ENCODE data around the gene ARHGAP1. TPM values are rescaled to one million over a fixed set of nuclear protein-coding genes. Genes with fewer than 3 reads are reported as not detected.
"Not testable (repeated sequence)": the region's sequence is repeated elsewhere in the genome, so short reads cannot be mapped to it uniquely, and the experiment has no call there.

ARHGAP1 gene
- total RNA-seq, 2 donors from 2014 or later, result 106 to 159 TPM

DNA sequence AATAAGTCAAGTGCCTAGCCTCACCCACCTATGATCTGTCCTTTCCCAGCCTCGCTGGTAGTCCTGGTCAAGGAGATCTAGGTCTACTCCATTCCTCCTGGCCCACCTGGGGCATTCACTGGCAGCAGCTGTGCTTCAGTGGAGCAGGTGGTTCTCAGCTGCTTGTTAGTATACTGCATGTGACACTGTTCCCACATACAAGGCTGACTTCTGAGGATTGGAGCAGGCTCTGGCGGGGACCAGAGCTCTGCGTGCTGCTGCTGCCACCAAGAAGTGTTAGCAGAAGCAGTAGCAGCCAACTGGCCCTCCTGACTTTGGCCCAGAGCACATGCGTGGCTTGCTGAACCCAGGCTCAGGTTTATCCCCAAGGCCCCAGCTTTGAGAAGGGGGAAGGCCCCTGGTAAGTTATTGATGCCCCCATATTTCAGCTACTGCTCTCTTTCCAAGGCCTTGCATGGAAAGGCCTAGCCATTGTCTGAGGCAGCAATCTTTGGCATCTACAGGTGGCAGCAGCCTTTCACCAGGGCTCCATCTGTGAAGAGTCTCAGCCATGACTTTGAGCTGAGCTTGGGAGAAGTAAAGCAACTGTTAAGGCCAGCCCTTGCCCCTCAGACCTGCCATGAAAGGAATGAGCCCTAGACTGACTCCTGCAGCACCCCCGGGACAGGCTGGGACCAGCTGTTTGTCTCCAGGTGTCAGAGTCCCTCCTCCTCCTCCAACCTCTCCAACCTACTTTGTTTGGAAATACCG, 26.5 kb downstream of the ARHGAP1 start:
- Histone ChIP-seq H3K27me3 (replicated peaks; ENCODE audit: insufficient read depth) (no peaks in the 10 kb centered on the region), H3K4me1 (ENCODE audit: control insufficient read depth in 1 of 2, low read depth in 2 of 2) (peaks cover 13 to 25% of the 10 kb centered on the region in 2 donors), H3K27ac (peak overlapping the region; percentile 79 to 82), H3K9me3 (no peaks in the 10 kb centered on the region), H3K4me3 (no peak overlapping the region), H3K36me3 (peaks cover 62% of the 10 kb centered on the region)
- DNase-seq (ENCODE audit: low spot score), result no peak
- no peak for ATAC-seq (ENCODE audit: insufficient number of reproducible peaks, low FRiP score, low read depth)
- TF ChIP-seq, protein P1, sequence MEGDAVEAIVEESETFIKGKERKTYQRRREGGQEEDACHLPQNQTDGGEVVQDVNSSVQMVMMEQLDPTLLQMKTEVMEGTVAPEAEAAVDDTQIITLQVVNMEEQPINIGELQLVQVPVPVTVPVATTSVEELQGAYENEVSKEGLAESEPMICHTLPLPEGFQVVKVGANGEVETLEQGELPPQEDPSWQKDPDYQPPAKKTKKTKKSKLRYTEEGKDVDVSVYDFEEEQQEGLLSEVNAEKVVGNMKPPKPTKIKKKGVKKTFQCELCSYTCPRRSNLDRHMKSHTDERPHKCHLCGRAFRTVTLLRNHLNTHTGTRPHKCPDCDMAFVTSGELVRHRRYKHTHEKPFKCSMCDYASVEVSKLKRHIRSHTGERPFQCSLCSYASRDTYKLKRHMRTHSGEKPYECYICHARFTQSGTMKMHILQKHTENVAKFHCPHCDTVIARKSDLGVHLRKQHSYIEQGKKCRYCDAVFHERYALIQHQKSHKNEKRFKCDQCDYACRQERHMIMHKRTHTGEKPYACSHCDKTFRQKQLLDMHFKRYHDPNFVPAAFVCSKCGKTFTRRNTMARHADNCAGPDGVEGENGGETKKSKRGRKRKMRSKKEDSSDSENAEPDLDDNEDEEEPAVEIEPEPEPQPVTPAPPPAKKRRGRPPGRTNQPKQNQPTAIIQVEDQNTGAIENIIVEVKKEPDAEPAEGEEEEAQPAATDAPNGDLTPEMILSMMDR (IDR thresholded peaks at IDR 0.05), result no peak

DNA sequence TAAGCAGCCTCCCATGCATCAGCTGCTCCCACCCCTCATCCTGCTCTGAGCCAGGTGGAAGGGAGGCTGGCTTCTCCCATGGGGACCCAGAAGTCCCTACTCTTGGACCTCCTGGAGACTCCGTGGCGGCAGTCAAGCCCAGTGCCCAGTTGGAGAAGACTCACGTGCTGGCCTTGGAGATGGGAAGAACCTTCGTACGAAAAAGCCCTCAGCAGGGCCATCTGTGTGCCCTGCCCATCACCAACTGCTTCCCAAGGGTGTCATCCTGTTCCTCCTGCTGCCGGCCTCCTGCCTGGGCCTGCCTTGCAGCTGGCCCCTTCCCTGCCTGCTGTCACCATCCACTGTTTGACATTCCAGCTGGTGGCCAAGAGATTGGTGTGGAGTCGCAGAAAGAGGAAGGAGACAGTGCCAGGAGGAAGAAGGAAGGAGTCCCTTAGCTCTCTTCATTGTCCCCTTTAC, 28.0 kb downstream of the ARHGAP1 start:
- Histone ChIP-seq H3K27me3 (replicated peaks; ENCODE audit: insufficient read depth) (no peaks in the 10 kb centered on the region), H3K36me3 (peaks cover 57% of the 10 kb centered on the region), H3K4me1 (ENCODE audit: control insufficient read depth in 1 of 2, low read depth in 2 of 2) (peaks cover 13 to 31% of the 10 kb centered on the region in 2 donors), H3K27ac (no peak overlapping the region), H3K9me3 (no peaks in the 10 kb centered on the region), H3K4me3 (no peak overlapping the region)
- ATAC-seq (ENCODE audit: insufficient number of reproducible peaks, low FRiP score, low read depth) (no peak), DNase-seq (ENCODE audit: low spot score) (no peak)
- TF ChIP-seq, protein P1 (IDR thresholded peaks at IDR 0.05), result no peak

DNA sequence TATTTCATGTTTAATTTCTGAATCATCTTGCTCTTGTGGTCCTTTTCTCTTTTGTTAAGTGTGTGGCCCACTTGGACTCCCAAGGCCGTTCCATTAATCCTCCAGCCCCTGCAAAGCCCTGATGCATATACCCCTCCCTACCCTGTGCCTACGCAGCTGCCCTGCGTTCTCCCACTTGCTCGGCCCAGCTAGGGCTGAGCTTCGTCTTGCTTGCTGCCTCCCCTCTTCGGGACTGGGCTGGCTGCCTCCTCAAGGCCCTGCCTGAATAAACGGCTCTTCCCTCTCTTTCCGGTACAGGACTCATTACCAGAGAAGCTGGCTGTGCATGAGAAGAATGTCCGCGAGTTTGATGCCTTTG, 28.5 kb downstream of the ARHGAP1 start:
- TF ChIP-seq, protein P1 (IDR thresholded peaks at IDR 0.05), result no peak
- Histone ChIP-seq H3K4me3 (no peak overlapping the region), H3K4me1 (ENCODE audit: control insufficient read depth in 1 of 2, low read depth in 2 of 2) (peaks cover 17 to 36% of the 10 kb centered on the region in 2 donors), H3K36me3 (peaks cover 53% of the 10 kb centered on the region), H3K27ac (peak overlapping the region in 1 of 2 donors; percentile 9), H3K27me3 (replicated peaks; ENCODE audit: insufficient read depth) (no peaks in the 10 kb centered on the region), H3K9me3 (no peaks in the 10 kb centered on the region)
- DNase-seq (ENCODE audit: low spot score) (no peak), ATAC-seq (ENCODE audit: insufficient number of reproducible peaks, low FRiP score, low read depth) (no peak)

DNA sequence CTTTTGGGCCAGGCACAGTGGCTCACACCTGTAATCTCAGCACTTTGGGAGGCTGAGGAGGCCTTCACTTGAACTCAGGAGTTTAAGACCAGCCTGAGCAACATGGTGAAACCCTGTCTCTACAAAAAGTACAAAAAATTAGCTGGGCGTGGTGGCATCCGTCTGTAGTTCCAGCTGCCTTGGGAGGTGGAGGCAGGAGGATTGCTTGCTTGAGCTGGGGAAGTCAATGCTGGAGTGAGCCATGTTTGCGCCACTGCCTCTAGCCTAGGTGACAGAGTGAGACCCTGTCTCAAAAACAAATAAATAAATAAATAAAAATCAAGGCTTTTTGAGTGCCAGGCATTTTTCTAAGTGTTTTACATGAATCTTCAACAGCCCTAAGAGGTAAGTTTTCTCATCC, 29.9 kb downstream of the ARHGAP1 start:
- Histone ChIP-seq H3K4me1 (ENCODE audit: control insufficient read depth in 1 of 2, low read depth in 2 of 2) (peaks cover 16 to 42% of the 10 kb centered on the region in 2 donors), H3K36me3 (peaks cover 53% of the 10 kb centered on the region)
- ATAC-seq (ENCODE audit: insufficient number of reproducible peaks, low FRiP score, low read depth); H3K9me3 ChIP-seq; DNase-seq (ENCODE audit: low spot score); H3K27me3 ChIP-seq (replicated peaks; ENCODE audit: insufficient read depth); H3K4me3 ChIP-seq; H3K27ac ChIP-seq: not testable (repeated sequence)

DNA sequence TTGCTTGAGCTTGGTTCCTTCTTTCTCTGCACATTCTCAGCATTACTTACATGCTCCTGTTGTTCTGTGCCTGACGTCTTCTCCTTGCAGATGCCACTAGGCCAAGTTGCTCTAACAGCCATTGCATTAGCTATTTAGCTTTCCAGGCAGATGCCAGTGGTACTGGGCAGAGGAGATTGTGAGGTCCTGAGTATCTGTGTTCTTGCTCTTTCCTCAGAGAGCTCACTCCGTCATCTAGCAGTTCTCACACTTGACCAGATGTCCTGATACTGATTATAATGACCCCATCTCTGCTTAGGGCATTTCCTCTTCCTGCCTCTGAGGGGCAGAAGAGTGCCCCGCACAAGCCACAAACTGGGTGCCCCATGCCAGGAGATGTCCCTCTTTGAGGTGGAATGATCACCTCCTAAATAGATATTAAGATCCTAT, 30.7 kb downstream of the ARHGAP1 start:
- H3K4me1 ChIP-seq (ENCODE audit: control insufficient read depth in 1 of 2, low read depth in 2 of 2), result peaks cover 11 to 34% of the 10 kb centered on the region in 2 donors
- DNase-seq (ENCODE audit: low spot score), result no peak
- ATAC-seq (ENCODE audit: insufficient number of reproducible peaks, low FRiP score, low read depth), result no peak
- TF ChIP-seq, protein P1 (IDR thresholded peaks at IDR 0.05), result no peak
- no peaks in the 10 kb centered on the region for H3K27me3 ChIP-seq (replicated peaks; ENCODE audit: insufficient read depth)
- H3K4me3 ChIP-seq, result no peak overlapping the region
- H3K9me3 ChIP-seq, result no peaks in the 10 kb centered on the region
- peaks cover 58% of the 10 kb centered on the region for H3K36me3 ChIP-seq
- no peak overlapping the region for H3K27ac ChIP-seq
